Stomach (tissue), 9 donors: ENCODE results near the gene PLSCR1. TPM values are rescaled to one million over a fixed set of nuclear protein-coding genes. Genes with fewer than 3 reads are reported as not detected.
A peak's percentile ranks its signal among the peaks of the same experiment; 100 is the strongest.

Experiments
- DNase-seq, 2 donors: peaks; one replicate each; pipeline versions ENCODE4 v3.0.0 to v3.0.0-alpha.2; 2013 to 2019
- H3K27ac ChIP-seq, 5 donors: fragments of 200-600 bp in 4 of 5; sonication (generic) in 4 of 5; one replicate each; pipeline ENCODE4 v1.5.1; 2013 to 2019; ENCODE audit warnings: mild to moderate bottlenecking in 1 of 5, moderate library complexity in 1 of 5
- H3K27me3 ChIP-seq, 3 donors: fragments of 200-600 bp; sonication (generic); one replicate each; pipeline ENCODE4 v1.5.1; 2017 to 2019; ENCODE audit warnings: mixed run types in 1 of 3
- H3K36me3 ChIP-seq, 4 donors: fragments of 200-600 bp; sonication (generic); 1 replicate in 3 of 4; 2 replicates in 1 of 4; pipeline ENCODE4 v1.5.1; 2016 to 2019
- H3K4me1 ChIP-seq, 4 donors: fragments of 200-600 bp; sonication (generic); one replicate each; pipeline ENCODE4 v1.5.1; 2016 to 2019
- H3K4me3 ChIP-seq, 4 donors: fragments of 200-600 bp; sonication (generic) in 3 of 4; one replicate each; pipeline ENCODE4 v1.5.1; 2016 to 2019; ENCODE audit warnings: mild to moderate bottlenecking in 1 of 4
- H3K9me3 ChIP-seq, 4 donors: fragments of 200-600 bp; sonication (generic); one replicate each; pipeline ENCODE4 v1.5.1; 2016 to 2019
- CTCF ChIP-seq, 7 experiments: fragments of 450-650 bp in 4 of 7; fragments of 200-600 bp in 3 of 7; sonication (generic) in 3 of 7; IDR thresholded peaks; one replicate each; pipeline ENCODE4 v1.5.1; 2016 to 2019; ENCODE audit warnings: antibody characterized with exemption in 7 of 7, control low read depth in 2 of 7, mild to moderate bottlenecking in 1 of 7
- EP300 ChIP-seq: sonication (generic); formaldehyde crosslinking; IDR thresholded peaks from one replicate; pipeline ENCODE4 v1.6.1; 2017; ENCODE audit warnings: antibody characterized with exemption
- POLR2A ChIP-seq, 4 donors: fragments of 450-650 bp; IDR thresholded peaks; one replicate each; pipeline ENCODE4 v1.6.1; 2016; ENCODE audit warnings: antibody characterized with exemption in 4 of 4, control low read depth in 2 of 4, mild to moderate bottlenecking in 1 of 4, moderate library complexity in 1 of 4
- POLR2AphosphoS5 ChIP-seq, 3 donors: sonication (generic); formaldehyde crosslinking; IDR thresholded peaks; one replicate each; pipeline ENCODE4 v1.6.1; 2016; ENCODE audit warnings: antibody characterized with exemption in 3 of 3
- WGBS, 5 donors: extraction: QIAGEN DNeasy Blood & Tissue Kit in 3 of 5; methylation state at CpG; one replicate each; pipeline versions ENCODE4 v1.1.5 to v1.1.7; 2013 to 2018; 5-methylcytosine and 5-hydroxymethylcytosine counted together
- intact Hi-C: fragments of 100-400 bp; cut with DNase I; formaldehyde crosslinking; loops from one replicate; pipeline ENCODE4 v1.15.1; 2023; ENCODE audit warnings: low total_unique reads
- polyA plus RNA-seq, 3 donors: library from polyadenylated mRNA; stranded (reverse); fragments of 200-250 nt; gene quantifications; one replicate each; pipeline ENCODE4 v1.2.3, GENCODE V29; 2013
- total RNA-seq, 5 donors: library from RNA; depleted of rRNA; stranded (reverse); fragments of >200 nt; gene quantifications; one replicate each; pipeline versions ENCODE4 v1.1.0 to v1.2.3, GENCODE V29; 2014 to 2016
- donor health status: healthy with polysubstance abuse.
- donor health status: Bipolar disorder and iron deficiency.
- donor health status: healthy.

Gene PLSCR1
- total and polyA plus RNA-seq, 8 donors, result 18.7 to 506 (median 70.1) TPM

- Histone ChIP-seq H3K36me3 (no peaks in the 10 kb centered on the region), H3K4me3 (no peak overlapping the region), H3K27ac (no peak overlapping the region), H3K9me3 (no peaks in the 10 kb centered on the region), H3K27me3 (no peaks in the 10 kb centered on the region), H3K4me1 (peaks cover 1 to 33% (median 12%) of the 10 kb centered on the region in 4 donors)
- TF ChIP-seq POLR2AphosphoS5 (IDR thresholded peaks at IDR 0.05) (no peak), POLR2A (IDR thresholded peaks at IDR 0.05) (no peak), CTCF (IDR thresholded peaks at IDR 0.05) (no peak), EP300 (no peak)
- DNase-seq, result no peak
- intact Hi-C loops, result no loop called here
These were observed 2.9 kb upstream of the PLSCR1 start for GRCh38 chr3:146547235-146547835.

- WGBS, 5 donors, result 66 to 84% (median 70%) methylated on average over 1 of the region's 1 CpG
- no peak overlapping the region for H3K4me3 ChIP-seq
- H3K27me3 ChIP-seq, result no peaks in the 10 kb centered on the region
- H3K9me3 ChIP-seq, result no peaks in the 10 kb centered on the region
- peaks cover 8 to 42% (median 20%) of the 10 kb centered on the region in 4 donors for H3K4me1 ChIP-seq
- DNase-seq, result no peak
- intact Hi-C loops, result no loop called here
- H3K27ac ChIP-seq, result no peak overlapping the region
- no peak for TF ChIP-seq CTCF (IDR thresholded peaks at IDR 0.05)
- no peak for TF ChIP-seq POLR2AphosphoS5 (IDR thresholded peaks at IDR 0.05)
- TF ChIP-seq EP300, result no peak
- no peak for TF ChIP-seq POLR2A (IDR thresholded peaks at IDR 0.05)
- H3K36me3 ChIP-seq, result no peaks in the 10 kb centered on the region
These were observed 2.1 kb upstream of the PLSCR1 start for GRCh38 chr3:146546366-146546965.

- no peaks in the 10 kb centered on the region for H3K36me3 ChIP-seq
- DNase-seq, result no peak
- peak overlapping the region; percentile 56 to 88 (median 73) for H3K4me3 ChIP-seq
- TF ChIP-seq CTCF (IDR thresholded peaks at IDR 0.05) (no peak), EP300 (no peak), POLR2A (IDR thresholded peaks at IDR 0.05) (no peak), POLR2AphosphoS5 (IDR thresholded peaks at IDR 0.05) (no peak)
- peaks cover 8 to 43% (median 31%) of the 10 kb centered on the region in 4 donors for H3K4me1 ChIP-seq
- no peaks in the 10 kb centered on the region for H3K9me3 ChIP-seq
- intact Hi-C loops, result no loop called here
- no peaks in the 10 kb centered on the region for H3K27me3 ChIP-seq
- WGBS, 5 donors, result 52 to 54% (median 54%) methylated on average over 8 of the region's 8 CpGs
- peak overlapping the region; percentile 88 to 99 (median 97) for H3K27ac ChIP-seq
These were observed 622 bp upstream of the PLSCR1 start for GRCh38 chr3:146544929-146545528.

- no peaks in the 10 kb centered on the region for H3K27me3 ChIP-seq
- peak in 1 of 2 donors; percentile 77 for DNase-seq
- TF ChIP-seq EP300 (peak; percentile 45), POLR2A (IDR thresholded peaks at IDR 0.05) (no peak), POLR2AphosphoS5 (IDR thresholded peaks at IDR 0.05) (peak; percentile 12 to 70 (median 23))
- peaks cover 15 to 56% (median 37%) of the 10 kb centered on the region in 4 donors for H3K4me1 ChIP-seq
- peak overlapping the region; percentile 88 to 99 (median 97) for H3K27ac ChIP-seq
- H3K9me3 ChIP-seq, result no peaks in the 10 kb centered on the region
- H3K36me3 ChIP-seq, result peaks cover 0 to 6% (median 2%) of the 10 kb centered on the region in 4 donors
- 4 to 8% (median 5%) methylated on average over 8 to 10 of the region's 10 CpGs for WGBS, 5 donors
- H3K4me3 ChIP-seq, result peak overlapping the region; percentile 56 to 88 (median 73)
- intact Hi-C loops, result no loop called here
These were observed 876 bp downstream of the PLSCR1 start for GRCh38 chr3:146543461-146544001.
